Iris pigment epithelial cell (primary cell): Measurements from ENCODE around the gene RAB31.
"Not testable (repeated sequence)": the region's sequence is repeated elsewhere in the genome, so short reads cannot be mapped to it uniquely, and the experiment has no call there.

ENCODE experiments used
- DNase-seq: peaks from one replicate; pipeline ENCODE4 v3.0.0-alpha.2; 2011; ENCODE audit warnings: low read depth

The RAB31 gene

GRCh38 chr18:9839211-9839610 lies 131.1 kb downstream of the RAB31 start:
- DNase-seq = no peak

GRCh38 chr18:9839853-9840252 lies 131.8 kb downstream of the RAB31 start:
- peak; percentile 46 for DNase-seq

DNA sequence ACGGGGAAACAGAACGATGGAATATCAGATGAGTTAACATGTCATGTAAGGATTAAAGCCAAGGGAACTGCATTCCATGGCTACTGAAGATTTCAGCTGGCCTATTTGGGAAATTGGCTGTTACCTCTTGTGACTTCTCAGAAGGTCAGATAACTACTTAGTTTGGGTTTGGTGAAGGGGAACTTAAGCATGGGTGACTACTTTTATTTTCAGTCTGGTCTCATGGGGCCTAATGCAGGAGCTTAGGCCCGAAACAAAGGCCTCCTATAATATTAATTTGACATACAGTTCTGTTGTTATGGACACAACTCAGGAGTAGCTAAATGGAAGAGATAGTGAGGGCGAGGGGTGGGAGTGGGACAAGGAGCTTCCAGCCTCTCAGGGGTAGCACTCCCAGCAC lies 133.7 kb downstream of the RAB31 start:
- no peak for DNase-seq

GRCh38 chr18:9842448-9842847 lies 134.3 kb downstream of the RAB31 start:
- DNase-seq = no peak

DNA sequence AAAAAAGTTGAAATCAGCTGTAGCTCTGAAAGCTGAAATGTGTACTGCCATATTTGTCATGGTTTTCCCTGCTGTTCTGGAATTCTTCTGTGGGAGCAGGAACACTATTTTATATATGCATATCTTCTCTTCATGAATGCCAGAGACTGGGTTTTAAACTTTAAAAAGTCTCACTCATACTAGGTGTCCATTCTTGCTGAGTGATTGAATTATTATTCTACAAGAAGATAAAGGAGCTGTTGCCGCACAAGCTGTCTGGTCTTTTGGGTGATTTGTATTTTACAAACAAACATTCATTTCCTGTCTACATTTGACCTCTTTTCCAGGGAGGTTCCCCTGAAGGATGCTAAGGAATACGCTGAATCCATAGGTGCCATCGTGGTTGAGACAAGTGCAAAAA lies 137.2 kb downstream of the RAB31 start:
- no peak for DNase-seq

DNA sequence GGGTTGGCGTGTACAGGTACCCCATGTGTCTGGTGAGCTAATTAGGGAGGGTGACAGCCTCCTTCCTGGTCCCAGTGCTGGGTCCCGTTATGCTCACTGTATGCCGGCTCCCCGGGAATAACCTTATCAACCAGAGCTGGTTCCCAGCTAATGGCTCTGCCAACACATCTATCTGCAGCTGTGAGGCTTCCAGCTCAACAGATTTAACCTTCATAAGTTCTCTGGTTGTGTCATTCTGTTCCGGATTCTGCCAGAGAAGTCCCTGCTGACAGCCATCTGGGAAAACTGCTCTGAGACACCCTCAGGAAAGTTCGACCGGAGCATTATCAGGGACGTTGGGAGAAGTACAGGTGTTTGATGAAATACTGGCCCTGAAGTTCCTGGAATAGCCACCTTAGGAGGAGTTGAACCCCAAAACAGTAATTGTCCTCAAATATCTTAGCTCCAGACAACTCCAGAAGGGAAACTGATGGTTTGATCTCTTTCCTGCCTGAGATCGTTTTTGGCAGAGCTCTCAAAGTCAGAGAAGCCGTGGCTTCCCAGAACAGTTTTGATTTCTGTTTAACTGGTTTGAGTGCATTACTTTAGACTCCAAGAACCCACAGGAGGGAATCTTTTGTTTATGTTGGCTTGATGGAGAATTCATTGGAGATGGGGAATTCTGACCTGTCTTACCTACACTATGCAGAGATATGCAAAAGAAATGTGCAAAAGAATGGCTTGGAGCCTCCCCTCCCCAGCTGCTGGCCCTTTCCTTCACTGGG lies 138.2 kb downstream of the RAB31 start:
- no peak for DNase-seq

DNA sequence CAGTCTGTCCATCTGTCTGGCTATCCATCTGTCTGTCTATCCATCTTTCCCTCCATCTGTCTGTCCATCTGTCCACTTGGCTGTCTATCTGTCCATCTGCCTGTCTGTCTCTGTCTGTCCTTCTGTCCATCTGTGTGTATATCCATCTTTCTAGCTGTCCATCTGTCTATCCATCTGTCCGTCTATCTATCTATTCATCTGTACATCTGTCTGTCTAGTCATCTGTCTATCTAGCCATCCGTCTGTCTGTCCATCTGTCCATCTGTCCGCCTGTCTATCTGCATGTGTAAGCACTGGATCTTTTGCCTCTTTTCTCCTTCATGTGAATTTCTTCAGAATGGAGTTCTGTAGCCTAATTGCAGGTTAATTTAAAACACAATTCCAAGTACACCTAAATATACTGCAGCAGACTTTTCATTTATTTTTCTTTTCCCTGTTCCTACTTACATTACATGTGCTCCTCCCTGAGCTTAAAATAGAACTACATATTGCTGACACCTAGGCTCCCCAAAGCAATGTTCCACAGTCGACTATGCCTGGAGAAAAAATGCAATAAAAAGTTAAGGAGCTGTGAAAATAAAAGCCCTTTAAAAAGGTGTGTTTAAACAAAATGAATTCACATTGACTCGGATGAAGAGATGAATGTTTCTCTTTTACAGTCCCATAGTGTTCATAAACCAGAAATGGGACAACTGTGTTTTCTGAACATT lies 140.2 kb downstream of the RAB31 start:
- DNase-seq = no peak

DNA sequence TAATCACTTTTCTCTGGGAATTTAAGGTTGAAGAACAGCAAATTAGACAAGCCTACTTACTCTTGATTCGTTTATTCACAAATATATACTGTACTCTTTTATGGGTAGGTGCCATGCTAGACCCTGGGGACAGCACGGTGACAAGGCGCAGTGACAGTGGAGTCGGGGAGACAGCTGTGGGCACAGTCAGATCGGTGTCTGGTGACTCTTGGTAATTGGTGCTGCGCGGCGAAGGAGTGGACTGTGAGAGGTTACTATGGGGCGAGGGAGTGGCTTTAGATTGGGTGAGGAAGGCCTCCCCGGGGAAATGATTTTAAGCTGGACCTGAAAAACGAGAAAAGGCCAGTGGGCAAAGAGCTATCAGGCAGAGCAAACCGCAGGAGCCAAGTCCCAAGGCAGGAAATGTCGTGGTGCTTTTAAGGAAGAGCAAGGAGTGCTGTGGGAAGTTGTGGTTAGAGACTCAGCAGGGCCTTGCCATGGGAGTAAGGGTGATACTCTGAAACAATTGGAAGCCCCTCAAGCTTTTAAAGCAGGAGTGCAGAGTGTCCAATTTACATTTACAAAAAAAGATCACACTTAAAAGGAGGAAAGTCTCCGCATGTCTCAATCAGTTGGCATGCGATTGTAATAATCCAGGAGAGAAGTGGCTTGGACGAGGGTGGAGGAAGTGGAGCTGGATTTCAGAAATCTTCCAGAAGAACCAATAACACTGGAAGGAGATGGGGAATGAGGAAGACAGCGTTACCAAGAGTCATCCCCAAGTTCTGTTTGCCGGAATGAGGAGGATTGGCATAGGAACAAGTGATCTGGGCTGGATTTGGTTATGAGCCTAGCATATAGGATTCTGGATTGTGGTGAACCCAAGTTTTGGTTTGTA lies 141.5 kb downstream of the RAB31 start:
- no peak for DNase-seq

DNA sequence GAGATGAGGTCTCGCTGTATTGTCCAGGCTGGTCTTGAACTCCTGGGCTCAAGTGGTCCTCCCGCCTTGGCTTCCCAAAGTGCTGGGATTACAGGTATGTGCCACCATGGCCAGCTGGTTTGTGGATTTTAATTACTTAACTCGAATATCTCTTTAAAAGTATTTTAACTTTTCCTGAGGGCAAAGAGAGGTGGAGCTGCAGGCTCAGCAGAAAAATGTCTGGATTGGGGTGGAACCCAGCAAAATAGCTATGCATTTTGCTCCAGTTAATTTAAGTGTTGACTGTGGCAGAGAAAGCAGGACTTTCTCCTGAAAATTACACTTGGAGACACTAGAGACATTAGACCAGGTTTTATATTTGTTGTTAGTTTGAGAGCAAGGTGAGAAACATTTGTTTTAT lies 142.2 kb downstream of the RAB31 start:
- no peak for DNase-seq

GRCh38 chr18:9851511-9851910 lies 143.4 kb downstream of the RAB31 start:
- DNase-seq = peak; percentile 74

DNA sequence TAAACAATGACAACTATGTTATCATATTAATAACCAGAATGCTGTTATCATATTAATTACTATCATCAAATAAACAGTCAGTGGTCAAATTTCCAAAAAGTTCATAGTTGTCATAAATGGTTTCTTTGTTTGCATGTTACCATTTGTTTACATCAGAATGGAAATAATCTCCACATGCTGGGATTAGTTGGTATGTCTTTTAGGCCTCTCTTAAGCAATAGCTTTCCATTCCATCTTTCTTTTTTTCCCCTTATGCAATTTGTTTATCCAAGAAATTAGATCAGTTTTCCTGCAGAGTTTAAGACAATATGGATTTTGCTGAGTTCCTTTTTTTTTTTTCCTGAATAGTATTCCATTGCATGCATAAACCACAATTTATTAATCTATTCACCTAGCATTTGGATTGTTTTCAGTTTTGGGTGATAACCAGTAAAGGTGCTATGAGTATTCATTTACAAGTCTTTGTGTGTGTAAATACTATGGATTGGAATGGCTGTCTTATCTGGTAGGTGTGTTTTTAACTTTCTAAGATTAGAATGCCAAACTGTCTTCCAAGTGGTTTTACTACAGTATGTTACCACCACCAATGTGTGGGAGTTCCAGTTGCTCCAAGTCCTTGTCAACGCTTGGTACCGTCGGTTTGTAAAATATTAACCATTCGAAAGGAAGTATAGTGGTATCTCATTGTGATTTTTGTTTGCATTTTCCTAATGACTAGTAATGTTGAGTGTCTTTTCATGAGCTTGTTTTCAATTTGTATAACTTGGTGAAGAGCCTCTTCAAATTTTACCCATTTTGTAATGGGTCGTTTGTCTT lies 144.4 kb downstream of the RAB31 start:
- peak; percentile 46 for DNase-seq

GRCh38 chr18:9854801-9855676 lies 146.9 kb downstream of the RAB31 start:
- DNase-seq = peak; percentile 88

DNA sequence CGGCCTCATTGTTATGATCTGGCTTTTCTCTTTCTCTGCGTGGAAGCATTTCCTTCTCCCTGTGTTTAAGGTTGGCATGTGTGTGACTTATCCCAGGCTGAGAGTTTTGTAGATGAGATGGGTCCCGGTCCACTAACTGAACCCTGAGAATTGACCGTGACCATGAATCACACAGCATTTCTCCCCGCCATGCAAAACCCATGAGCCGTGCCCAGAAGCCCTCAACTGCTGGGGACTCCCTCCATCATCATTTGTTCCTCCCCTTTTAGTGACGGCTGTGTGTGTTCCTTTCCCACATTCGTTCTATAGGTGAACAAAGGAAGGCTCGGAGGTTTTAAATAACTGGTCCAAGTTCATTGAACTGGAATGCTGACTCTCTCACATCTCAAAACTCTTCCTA lies 147.6 kb downstream of the RAB31 start:
- DNase-seq = peak; percentile 35

GRCh38 chr18:9856092-9856491 lies 148.0 kb downstream of the RAB31 start:
- no peak for DNase-seq

- DNase-seq = not testable (repeated sequence)
These were observed 149.4 kb downstream of the RAB31 start for GRCh38 chr18:9857479-9857998.

DNA sequence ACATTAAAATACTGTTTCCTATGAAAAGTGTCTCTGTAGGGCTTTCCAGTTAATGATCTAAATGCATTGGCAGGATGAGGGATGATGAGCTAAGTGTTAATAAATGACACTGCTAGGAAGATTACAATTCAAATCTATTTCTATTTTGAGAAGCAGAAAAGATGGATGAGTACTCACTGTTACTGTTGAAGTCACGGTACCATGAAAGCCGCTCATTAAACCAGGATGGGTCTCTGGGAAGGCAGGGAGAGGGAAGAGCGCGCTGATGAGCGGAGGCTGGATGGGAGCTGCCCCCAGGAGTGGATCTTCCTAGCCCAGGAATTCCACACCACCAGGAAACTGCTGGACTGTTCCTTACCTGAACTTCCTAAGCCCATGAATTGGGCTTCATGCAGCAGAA lies 150.5 kb downstream of the RAB31 start:
- DNase-seq = no peak

DNA sequence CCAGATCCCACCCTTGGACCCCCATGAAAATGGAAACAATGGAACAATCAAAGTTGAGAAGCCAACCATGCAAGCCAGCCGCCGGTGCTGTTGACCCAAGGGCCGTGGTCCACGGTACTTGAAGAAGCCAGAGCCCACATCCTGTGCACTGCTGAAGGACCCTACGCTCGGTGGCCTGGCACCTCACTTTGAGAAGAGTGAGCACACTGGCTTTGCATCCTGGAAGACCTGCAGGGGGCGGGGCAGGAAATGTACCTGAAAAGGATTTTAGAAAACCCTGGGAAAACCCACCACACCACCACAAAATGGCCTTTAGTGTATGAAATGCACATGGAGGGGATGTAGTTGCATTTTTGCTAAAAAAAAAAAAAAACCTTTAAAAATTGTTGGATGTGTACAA lies 151.1 kb downstream of the RAB31 start:
- DNase-seq = no peak

- DNase-seq = no peak
These were observed 152.6 kb downstream of the RAB31 start for GRCh38 chr18:9860682-9861081.

- no peak for DNase-seq
These were observed 153.1 kb downstream of the RAB31 start for GRCh38 chr18:9861157-9861556.

DNA sequence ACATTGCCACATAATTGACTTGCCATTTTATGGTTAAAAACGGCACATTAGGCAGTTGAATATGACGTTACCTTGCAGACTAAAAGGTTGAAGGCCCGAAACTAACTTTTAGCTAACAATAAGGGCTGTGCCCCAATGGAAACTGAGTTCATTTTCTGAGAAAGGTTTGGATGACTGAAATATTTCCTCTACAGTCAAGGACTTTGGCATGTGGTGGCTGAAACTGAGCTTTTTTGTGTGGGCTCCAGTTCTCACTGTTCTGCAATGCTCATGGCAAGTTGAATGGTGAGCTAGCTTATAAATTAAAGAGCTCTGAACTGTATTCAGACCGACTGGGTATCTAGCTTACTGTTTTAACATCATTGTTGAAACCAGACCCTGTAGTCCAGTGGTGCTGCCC lies 153.8 kb downstream of the RAB31 start:
- DNase-seq = no peak

GRCh38 chr18:9862686-9863085 lies 154.6 kb downstream of the RAB31 start:
- DNase-seq = no peak
